ENCODE measurements around the gene GPA33.

- no peak for TF ChIP-seq CTCF (IDR thresholded peaks at IDR 0.05)
- TF ChIP-seq POLR2A (IDR thresholded peaks at IDR 0.05), result no peak
Measured at GRCh38 chr1:167118188-167118587, 28.0 kb upstream of the GPA33 start.

Measured in uterus (tissue), 2 donors.